ENCODE measurements around the gene LRRC32.

LRRC32 gene

GRCh38 chr11:76658231-76658630 lies 12.3 kb downstream of the LRRC32 start:
- no peaks in the 10 kb centered on the region for H3K4me1 ChIP-seq (ENCODE audit: low read depth, poor library complexity, severe bottlenecking)
- no peaks in the 10 kb centered on the region for H3K36me3 ChIP-seq (ENCODE audit: insufficient read depth)
- no peak overlapping the region for H3K4me3 ChIP-seq (IDR thresholded peaks at IDR 0.05; ENCODE audit: insufficient read depth, low read depth, low read length)
- no peak overlapping the region for H3K4me2 ChIP-seq
- H2AFZ ChIP-seq (ENCODE audit: low read depth): no peak overlapping the region
- H3K27me3 ChIP-seq (ENCODE audit: insufficient read depth, low read depth): peaks cover 4% of the 10 kb centered on the region; the same call in 1 of the 2 replicates
- no peak overlapping the region for H3K9ac ChIP-seq
- H3K79me2 ChIP-seq (ENCODE audit: insufficient read depth, low read depth): no peaks in the 10 kb centered on the region
- no peak for TF ChIP-seq CTCF (conservative IDR thresholded peaks at IDR 0.05; ENCODE audit: low read depth, low read length)
- H3K27ac ChIP-seq: no peak overlapping the region
- H4K20me1 ChIP-seq (ENCODE audit: insufficient read depth): no peaks in the 10 kb centered on the region

GRCh38 chr11:76657187-76658170 lies 13.1 kb downstream of the LRRC32 start:
- Histone ChIP-seq H3K79me2 (ENCODE audit: insufficient read depth, low read depth) (no peaks in the 10 kb centered on the region), H3K4me3 (IDR thresholded peaks at IDR 0.05; ENCODE audit: insufficient read depth, low read depth, low read length) (no peak overlapping the region), H2AFZ (ENCODE audit: low read depth) (no peak overlapping the region), H3K27ac (no peak overlapping the region), H3K4me1 (ENCODE audit: low read depth, poor library complexity, severe bottlenecking) (no peaks in the 10 kb centered on the region), H3K36me3 (ENCODE audit: insufficient read depth) (no peaks in the 10 kb centered on the region), H4K20me1 (ENCODE audit: insufficient read depth) (no peaks in the 10 kb centered on the region), H3K4me2 (no peak overlapping the region), H3K9ac (no peak overlapping the region), H3K27me3 (ENCODE audit: insufficient read depth, low read depth) (peaks cover 4% of the 10 kb centered on the region; the same call in 1 of the 2 replicates)
- no peak for TF ChIP-seq CTCF (conservative IDR thresholded peaks at IDR 0.05; ENCODE audit: low read depth, low read length)

- no peak overlapping the region for H2AFZ ChIP-seq (ENCODE audit: low read depth)
- no peak overlapping the region for H3K9ac ChIP-seq
- H3K4me1 ChIP-seq (ENCODE audit: low read depth, poor library complexity, severe bottlenecking): no peaks in the 10 kb centered on the region
- H3K27ac ChIP-seq: no peak overlapping the region
- H3K36me3 ChIP-seq (ENCODE audit: insufficient read depth): no peaks in the 10 kb centered on the region
- H4K20me1 ChIP-seq (ENCODE audit: insufficient read depth): no peaks in the 10 kb centered on the region
- no peak overlapping the region for H3K4me3 ChIP-seq (IDR thresholded peaks at IDR 0.05; ENCODE audit: insufficient read depth, low read depth, low read length)
- H3K27me3 ChIP-seq (ENCODE audit: insufficient read depth, low read depth): peaks cover 4% of the 10 kb centered on the region; the same call in 1 of the 2 replicates
- no peak overlapping the region for H3K4me2 ChIP-seq
- H3K79me2 ChIP-seq (ENCODE audit: insufficient read depth, low read depth): no peaks in the 10 kb centered on the region
- no peak for TF ChIP-seq CTCF (conservative IDR thresholded peaks at IDR 0.05; ENCODE audit: low read depth, low read length)
Measured at GRCh38 chr11:76656571-76657081, 13.9 kb downstream of the LRRC32 start.

- Histone ChIP-seq H3K4me3 (IDR thresholded peaks at IDR 0.05; ENCODE audit: insufficient read depth, low read depth, low read length) (no peak overlapping the region), H3K36me3 (ENCODE audit: insufficient read depth) (no peaks in the 10 kb centered on the region), H3K4me2 (no peak overlapping the region), H3K4me1 (ENCODE audit: low read depth, poor library complexity, severe bottlenecking) (no peaks in the 10 kb centered on the region), H3K79me2 (ENCODE audit: insufficient read depth, low read depth) (no peaks in the 10 kb centered on the region), H3K27ac (no peak overlapping the region), H3K9ac (no peak overlapping the region), H3K27me3 (ENCODE audit: insufficient read depth, low read depth) (peaks cover 4% of the 10 kb centered on the region; the same call in 1 of the 2 replicates), H2AFZ (ENCODE audit: low read depth) (no peak overlapping the region), H4K20me1 (ENCODE audit: insufficient read depth) (no peaks in the 10 kb centered on the region)
- no peak for TF ChIP-seq CTCF (conservative IDR thresholded peaks at IDR 0.05; ENCODE audit: low read depth, low read length)
Measured at GRCh38 chr11:76656050-76656531, 14.5 kb downstream of the LRRC32 start.

Measured in KMS-11 (cell line).